Adrenal gland (tissue), 12 donors: Measurements from ENCODE around the gene ZBTB18. TPM values are rescaled to one million over a fixed set of nuclear protein-coding genes. Genes with fewer than 3 reads are reported as not detected.

Source experiments
- DNase-seq, 7 donors: peaks; one replicate each; pipeline ENCODE4 v3.0.0-alpha.2; 2019 to 2020
- H3K27ac ChIP-seq, 5 donors: fragments of 200-600 bp; sonication (generic) in 4 of 5; 1 replicate in 3 of 5; 2 replicates in 2 of 5; pipeline versions ENCODE4 v1.5.1 to v1.8.0; 2016 to 2020; ENCODE audit warnings: mild to moderate bottlenecking in 1 of 5
- H3K27me3 ChIP-seq: fragments of 200-600 bp; 2 replicates; pipeline ENCODE4 v1.8.0; 2021
- H3K36me3 ChIP-seq, 2 donors: fragments of 200-600 bp; replicated peaks in 1 of 2; 1 replicate in 1 of 2; 2 replicates in 1 of 2; pipeline versions ENCODE4 v1.5.1 to v1.8.0; 2018 to 2022
- H3K4me1 ChIP-seq, 2 donors: fragments of 200-600 bp; replicated peaks in 1 of 2; 1 replicate in 1 of 2; 2 replicates in 1 of 2; pipeline versions ENCODE4 v1.5.1 to v1.8.0; 2018 to 2021
- H3K4me3 ChIP-seq, 4 donors: fragments of 200-600 bp; sonication (generic) in 3 of 4; one replicate each; pipeline ENCODE4 v1.5.1; 2016 to 2018
- H3K9me3 ChIP-seq, 3 donors: fragments of 200-600 bp; sonication (generic) in 1 of 3; replicated peaks in 1 of 3; 1 replicate in 2 of 3; 2 replicates in 1 of 3; pipeline versions ENCODE4 v1.5.1 to v1.8.0; 2016 to 2021
- CTCF ChIP-seq, 6 experiments: fragments of 450-650 bp in 4 of 6; fragments of 200-600 bp in 2 of 6; sonication (generic) in 1 of 6; IDR thresholded peaks; 1 replicate in 5 of 6; 2 replicates in 1 of 6; pipeline versions ENCODE4 v1.5.1 to v1.8.0; 2016 to 2021; ENCODE audit warnings: antibody characterized with exemption in 6 of 6, mild to moderate bottlenecking in 2 of 6, moderate library complexity in 1 of 6
- POLR2A ChIP-seq, 2 donors: fragments of 450-650 bp; IDR thresholded peaks; one replicate each; pipeline ENCODE4 v1.6.1; 2017; ENCODE audit warnings: antibody characterized with exemption in 2 of 2, mild to moderate bottlenecking in 2 of 2, moderate library complexity in 1 of 2
- WGBS, 4 donors: extraction: QIAGEN DNeasy Blood & Tissue Kit in 2 of 4; methylation state at CpG; one replicate each; pipeline versions ENCODE4 v1.1.5 to v1.1.7; 2013 to 2017; 5-methylcytosine and 5-hydroxymethylcytosine counted together
- intact Hi-C, 2 donors: fragments of 100-400 bp; cut with DNase I; formaldehyde crosslinking; loops; one replicate each; pipeline versions ENCODE4 v1.14.1 to v1.15.0; 2022 to 2023
- polyA plus RNA-seq, 3 donors: library from polyadenylated mRNA; stranded (reverse); fragments of 200-250 nt in 2 of 3; fragments of 350-450 nt in 1 of 3; fragmentation: Illumina TruSeq in 1 of 3; extraction: RNeasy Lipid Tissue Mini Kit (QIAGEN cat#74804) in 1 of 3; gene quantifications; one replicate each; pipeline ENCODE4 v1.2.3, GENCODE V29; 2013 to 2014
- total RNA-seq, 9 donors: library from RNA; depleted of rRNA in 4 of 9; stranded (reverse); fragments of >200 nt in 4 of 9; fragments of 120-200 nt in 1 of 9; fragmentation: NEBNext Ultra II Directional in 1 of 9; extraction: Animal tissue kit (Norgen Biotek cat#: 25700) in 1 of 9; gene quantifications; one replicate each; pipeline versions ENCODE4 v1.1.0 to v1.2.4, GENCODE V29; 2013 to 2023
- donor health status: healthy with polysubstance abuse.
- donor health status: Bipolar disorder and iron deficiency.
- donor health status: DM: yes; HTN: yes; CAD: no.
- donor health status: DM: no; HTN: no; CAD: no.
- donor health status: DM: no; HTN: no; CAD: no.
- donor health status: DM: yes; HTN: yes; CAD: no.

Gene ZBTB18
- total and polyA plus RNA-seq, 12 donors = 4.8 to 15.1 (median 8.4) TPM

GRCh38 chr1:244049162-244050013 lies 1.7 kb upstream of the ZBTB18 start:
- intact Hi-C loops = loop anchor here in 1 of 2 donors (10.0 kb wide), 1 partner anchor 215 kb away; no protein-coding TSS in a partner anchor
- Histone ChIP-seq H3K9me3 (no peaks in the 10 kb centered on the region), H3K4me1 (peaks cover 15 to 28% of the 10 kb centered on the region in 2 donors), H3K4me3 (peak overlapping the region in 3 of 4 donors; percentile 46 to 91 (median 85)), H3K27ac (peak overlapping the region in 2 of 5 donors; percentile 27 to 93), H3K27me3 (no peaks in the 10 kb centered on the region), H3K36me3 (peaks cover 0 to 7% of the 10 kb centered on the region in 2 donors)
- WGBS, 4 donors = 0 to 1% (median 1%) methylated on average over 22 to 76 of the region's 76 CpGs
- TF ChIP-seq POLR2A (IDR thresholded peaks at IDR 0.05) (no peak), CTCF (IDR thresholded peaks at IDR 0.05) (no peak)
- DNase-seq = peak in 6 of 7 donors; percentile 22 to 60 (median 41)

- 13 to 34% (median 17%) methylated on average over 20 to 21 of the region's 21 CpGs for WGBS, 4 donors
- peak in 4 of 7 donors; percentile 13 to 41 (median 23) for DNase-seq
- TF ChIP-seq POLR2A (IDR thresholded peaks at IDR 0.05) = no peak
- no peak for TF ChIP-seq CTCF (IDR thresholded peaks at IDR 0.05)
- peak overlapping the region in 3 of 4 donors; percentile 46 to 91 (median 85) for H3K4me3 ChIP-seq
- H3K27ac ChIP-seq = peak overlapping the region in 2 of 5 donors; percentile 27 to 93
- H3K4me1 ChIP-seq = peaks cover 15 to 28% of the 10 kb centered on the region in 2 donors
- intact Hi-C loops = loop anchor here in 1 of 2 donors (10.0 kb wide), 1 partner anchor 215 kb away; no protein-coding TSS in a partner anchor
- H3K27me3 ChIP-seq = no peaks in the 10 kb centered on the region
- no peaks in the 10 kb centered on the region for H3K9me3 ChIP-seq
- peaks cover 0 to 15% of the 10 kb centered on the region in 2 donors for H3K36me3 ChIP-seq
These were observed 859 bp upstream of the ZBTB18 start for GRCh38 chr1:244050014-244050834.

GRCh38 chr1:244052016-244052727 lies 1.1 kb downstream of the ZBTB18 start:
- DNase-seq = no peak
- no peak overlapping the region for H3K4me3 ChIP-seq
- 44 to 53% (median 48%) methylated on average over 5 of the region's 5 CpGs for WGBS, 4 donors
- intact Hi-C loops = loop anchor here in 1 of 2 donors (10.0 kb wide), 1 partner anchor 213 kb away; no protein-coding TSS in a partner anchor
- H3K27ac ChIP-seq = no peak overlapping the region
- TF ChIP-seq POLR2A (IDR thresholded peaks at IDR 0.05) (no peak), CTCF (IDR thresholded peaks at IDR 0.05) (no peak)
- H3K27me3 ChIP-seq = no peaks in the 10 kb centered on the region
- H3K9me3 ChIP-seq = no peaks in the 10 kb centered on the region
- peaks cover 7 to 21% of the 10 kb centered on the region in 2 donors for H3K4me1 ChIP-seq
- peaks cover 0 to 15% of the 10 kb centered on the region in 2 donors for H3K36me3 ChIP-seq
